Gastrocnemius medialis (tissue), 4 donors: ENCODE measurements around the gene SMOC1.

ENCODE experiments used
- POLR2A ChIP-seq, 2 donors: fragments of 450-650 bp; IDR thresholded peaks; one replicate each; pipeline ENCODE4 v1.6.1; 2017; ENCODE audit warnings: antibody characterized with exemption in 2 of 2, mild to moderate bottlenecking in 2 of 2, moderate library complexity in 2 of 2
- TF ChIP-seq, protein P1 (sequence below), 5 experiments: fragments of 450-650 bp in 3 of 5; fragments of 200-600 bp in 2 of 5; sonication (generic) in 2 of 5; IDR thresholded peaks in 4 of 5; conservative IDR thresholded peaks in 1 of 5; 1 replicate in 4 of 5; 2 replicates in 1 of 5; pipeline ENCODE4 v1.5.1; 2016 to 2019; ENCODE audit warnings: antibody characterized with exemption in 5 of 5, mild to moderate bottlenecking in 3 of 5, moderate library complexity in 3 of 5

DNA sequence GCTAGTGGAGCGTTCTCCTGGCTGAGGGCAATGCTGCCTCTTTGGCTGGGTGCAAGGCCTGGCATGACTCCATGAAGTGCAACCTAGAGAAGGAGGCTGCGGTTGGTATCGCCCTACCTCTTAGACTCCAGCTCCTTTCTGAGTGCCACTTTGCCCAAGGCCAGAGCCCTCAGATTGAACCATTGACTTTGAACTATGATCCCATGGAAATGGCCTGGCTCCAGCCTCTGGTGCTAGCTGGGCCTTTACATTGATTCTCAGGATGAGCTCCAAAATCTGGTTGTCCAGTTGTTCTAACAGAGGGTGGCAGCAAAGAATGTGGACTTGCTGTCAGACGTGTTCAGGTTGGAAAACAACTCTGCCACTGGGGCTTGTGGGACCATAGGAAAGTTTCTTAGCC lies 16.1 kb upstream of the SMOC1 start:
- TF ChIP-seq, protein P1, sequence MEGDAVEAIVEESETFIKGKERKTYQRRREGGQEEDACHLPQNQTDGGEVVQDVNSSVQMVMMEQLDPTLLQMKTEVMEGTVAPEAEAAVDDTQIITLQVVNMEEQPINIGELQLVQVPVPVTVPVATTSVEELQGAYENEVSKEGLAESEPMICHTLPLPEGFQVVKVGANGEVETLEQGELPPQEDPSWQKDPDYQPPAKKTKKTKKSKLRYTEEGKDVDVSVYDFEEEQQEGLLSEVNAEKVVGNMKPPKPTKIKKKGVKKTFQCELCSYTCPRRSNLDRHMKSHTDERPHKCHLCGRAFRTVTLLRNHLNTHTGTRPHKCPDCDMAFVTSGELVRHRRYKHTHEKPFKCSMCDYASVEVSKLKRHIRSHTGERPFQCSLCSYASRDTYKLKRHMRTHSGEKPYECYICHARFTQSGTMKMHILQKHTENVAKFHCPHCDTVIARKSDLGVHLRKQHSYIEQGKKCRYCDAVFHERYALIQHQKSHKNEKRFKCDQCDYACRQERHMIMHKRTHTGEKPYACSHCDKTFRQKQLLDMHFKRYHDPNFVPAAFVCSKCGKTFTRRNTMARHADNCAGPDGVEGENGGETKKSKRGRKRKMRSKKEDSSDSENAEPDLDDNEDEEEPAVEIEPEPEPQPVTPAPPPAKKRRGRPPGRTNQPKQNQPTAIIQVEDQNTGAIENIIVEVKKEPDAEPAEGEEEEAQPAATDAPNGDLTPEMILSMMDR (IDR thresholded peaks at IDR 0.05 in 4 of 5, conservative IDR thresholded peaks at IDR 0.05 in 1 of 5) = no peak
- TF ChIP-seq POLR2A (IDR thresholded peaks at IDR 0.05) = no peak
